HG02678 (cell line): ENCODE data around the gene OVCH2.
"Not testable (repeated sequence)": the region's sequence is repeated elsewhere in the genome, so short reads cannot be mapped to it uniquely, and the experiment has no call there.

Experiments used
- ATAC-seq: cut with Tn5 transposase; IDR thresholded peaks from one replicate; pipeline ENCODE4 v1.9.1; 2021; ENCODE audit warnings: mild to moderate bottlenecking, moderate library complexity; ENCODE audit not compliant: unreplicated experiment

Gene OVCH2

DNA sequence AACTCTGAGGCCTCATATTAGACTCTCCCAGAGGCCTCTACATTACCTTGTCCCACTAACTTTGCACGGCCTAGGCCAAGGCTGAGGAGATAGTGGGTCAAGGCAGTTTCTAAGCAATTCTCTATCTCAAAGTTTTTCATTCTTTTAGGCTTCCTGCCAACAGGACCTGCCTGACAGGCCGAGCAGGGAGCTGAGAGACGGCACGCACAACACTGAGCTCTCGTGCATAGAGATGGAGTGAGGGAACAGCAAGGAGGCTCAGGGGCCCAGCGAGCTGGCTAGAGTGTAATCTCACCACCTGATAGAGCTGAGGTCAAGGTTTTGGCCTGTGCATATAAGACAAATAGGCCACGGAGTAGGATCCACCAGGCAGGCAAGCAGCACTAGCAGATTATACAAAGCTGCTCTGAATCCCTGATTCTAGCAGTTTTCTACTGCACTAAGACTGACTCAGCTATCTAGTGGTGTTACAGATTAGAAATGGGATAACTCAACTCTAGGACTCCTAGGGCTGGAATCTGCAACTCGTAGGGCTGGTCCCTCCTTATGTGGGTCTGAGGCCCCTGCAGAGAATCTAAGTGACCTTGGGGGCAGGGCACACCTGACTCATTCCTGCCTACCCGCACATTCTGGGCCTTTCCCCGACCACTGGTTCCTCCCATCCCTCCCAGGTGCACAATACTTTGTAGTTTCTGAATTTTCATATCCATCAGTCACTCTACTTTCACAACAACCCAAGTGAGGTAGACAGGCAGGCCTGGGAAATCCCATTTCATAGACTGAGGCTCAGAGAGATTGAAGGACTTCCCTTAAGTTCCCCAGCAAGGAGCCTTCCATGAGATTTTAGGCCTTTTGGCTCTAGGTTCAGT lies 34.7 kb downstream of the OVCH2 start:
- peak; percentile 67 for ATAC-seq

DNA sequence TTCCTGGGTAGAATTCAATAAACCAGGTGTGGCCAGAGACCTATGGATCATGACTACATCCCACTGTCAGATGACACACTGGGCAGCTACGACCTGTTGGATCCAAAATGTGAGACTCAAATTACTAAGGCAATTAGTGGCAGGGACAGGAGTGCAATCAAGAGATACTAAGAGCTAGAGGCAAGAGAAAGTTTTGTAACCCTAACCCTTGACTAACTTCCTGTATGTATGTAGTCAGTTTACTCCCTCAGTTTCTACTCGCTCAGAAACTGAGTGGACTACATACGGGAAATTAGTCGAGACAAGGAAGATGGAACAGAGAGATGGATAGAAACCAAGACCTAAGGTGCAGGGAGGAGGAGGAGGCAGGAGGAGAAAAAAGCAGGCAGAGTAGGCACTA lies 35.6 kb downstream of the OVCH2 start:
- no peak for ATAC-seq

DNA sequence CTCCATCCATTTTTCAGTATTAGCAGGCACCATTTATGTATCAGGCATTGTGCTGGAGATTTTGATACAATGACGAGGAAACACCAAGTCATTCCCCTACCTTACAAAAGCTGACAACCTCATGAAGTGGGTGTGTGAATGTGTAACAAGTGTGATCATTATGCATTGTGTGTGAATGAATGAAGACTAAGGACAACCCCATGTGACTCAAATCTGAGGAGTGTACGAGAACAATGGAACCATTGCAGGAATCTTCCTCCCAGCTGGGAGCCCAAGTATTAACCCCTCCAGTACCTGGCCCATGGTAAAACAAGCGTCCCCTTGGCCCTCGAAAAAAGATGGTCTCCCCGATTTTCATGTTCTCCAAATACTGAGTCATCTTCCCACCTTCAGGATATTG lies 37.4 kb downstream of the OVCH2 start:
- no peak for ATAC-seq

DNA sequence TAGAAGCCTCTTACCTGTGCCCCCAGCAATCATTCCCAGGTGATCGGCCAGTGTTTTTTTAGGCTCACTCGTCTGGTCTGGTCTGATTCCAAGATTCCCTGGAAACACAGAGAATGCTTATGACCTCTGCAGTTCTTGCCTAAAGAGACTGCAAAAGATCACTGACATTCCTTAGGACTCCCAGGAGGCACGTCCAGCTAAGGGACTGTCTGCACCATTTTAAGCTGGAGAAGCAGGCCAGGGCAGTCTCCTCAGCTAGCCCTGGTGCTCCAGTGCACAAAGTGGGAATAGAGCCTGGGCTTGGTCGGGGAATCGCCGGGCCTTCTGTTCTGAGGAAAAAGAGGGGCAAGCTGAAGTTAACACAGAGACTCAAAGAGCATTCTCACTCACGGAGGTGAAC lies 37.8 kb downstream of the OVCH2 start:
- ATAC-seq, result no peak

DNA sequence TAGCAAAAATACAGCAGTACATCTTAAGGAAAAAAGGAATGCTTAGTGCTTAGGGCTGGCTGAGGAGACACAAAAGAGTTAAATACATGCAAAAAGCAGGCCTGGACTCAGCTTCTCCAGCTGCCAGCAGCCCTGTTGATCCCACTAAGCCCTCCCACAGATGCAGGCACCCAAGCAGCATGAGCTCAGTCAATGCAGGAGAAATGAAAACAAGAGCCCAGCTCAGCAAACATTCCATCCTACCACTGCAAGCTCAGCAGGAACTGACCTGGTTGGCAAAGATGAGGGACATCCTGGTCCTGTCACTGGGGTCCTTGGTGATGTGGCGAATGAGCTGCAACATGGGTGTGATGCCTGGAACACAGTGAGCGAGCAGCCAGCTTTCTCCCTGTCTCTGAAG lies 38.8 kb downstream of the OVCH2 start:
- no peak for ATAC-seq

DNA sequence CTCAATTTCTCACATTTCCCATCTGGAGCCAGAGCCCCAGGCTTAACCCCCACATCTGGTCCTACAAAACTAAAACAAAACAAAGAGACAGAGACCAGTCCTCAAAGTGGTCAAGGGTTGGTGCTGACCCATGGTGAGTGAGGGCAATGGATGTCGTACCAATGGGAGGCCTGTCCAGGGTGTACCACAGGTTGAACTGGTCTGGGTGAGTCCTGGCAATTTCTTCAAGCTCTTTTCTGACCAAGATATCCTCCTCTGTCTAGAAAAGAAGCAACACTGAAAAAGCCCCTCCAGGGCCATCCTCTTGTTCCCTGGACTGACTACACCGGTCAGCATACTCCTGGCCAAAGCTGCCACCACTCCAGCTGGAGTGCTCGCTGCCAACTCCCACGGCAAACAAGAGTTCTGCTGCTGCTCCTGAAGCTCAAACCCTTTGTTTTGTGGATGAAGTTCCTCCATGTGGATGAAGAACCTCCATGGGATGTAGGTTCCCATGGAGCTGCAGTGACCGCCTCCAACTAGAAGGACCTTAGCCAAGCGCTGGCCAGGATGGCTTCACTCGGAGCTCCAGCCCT lies 39.9 kb downstream of the OVCH2 start:
- ATAC-seq, result no peak

DNA sequence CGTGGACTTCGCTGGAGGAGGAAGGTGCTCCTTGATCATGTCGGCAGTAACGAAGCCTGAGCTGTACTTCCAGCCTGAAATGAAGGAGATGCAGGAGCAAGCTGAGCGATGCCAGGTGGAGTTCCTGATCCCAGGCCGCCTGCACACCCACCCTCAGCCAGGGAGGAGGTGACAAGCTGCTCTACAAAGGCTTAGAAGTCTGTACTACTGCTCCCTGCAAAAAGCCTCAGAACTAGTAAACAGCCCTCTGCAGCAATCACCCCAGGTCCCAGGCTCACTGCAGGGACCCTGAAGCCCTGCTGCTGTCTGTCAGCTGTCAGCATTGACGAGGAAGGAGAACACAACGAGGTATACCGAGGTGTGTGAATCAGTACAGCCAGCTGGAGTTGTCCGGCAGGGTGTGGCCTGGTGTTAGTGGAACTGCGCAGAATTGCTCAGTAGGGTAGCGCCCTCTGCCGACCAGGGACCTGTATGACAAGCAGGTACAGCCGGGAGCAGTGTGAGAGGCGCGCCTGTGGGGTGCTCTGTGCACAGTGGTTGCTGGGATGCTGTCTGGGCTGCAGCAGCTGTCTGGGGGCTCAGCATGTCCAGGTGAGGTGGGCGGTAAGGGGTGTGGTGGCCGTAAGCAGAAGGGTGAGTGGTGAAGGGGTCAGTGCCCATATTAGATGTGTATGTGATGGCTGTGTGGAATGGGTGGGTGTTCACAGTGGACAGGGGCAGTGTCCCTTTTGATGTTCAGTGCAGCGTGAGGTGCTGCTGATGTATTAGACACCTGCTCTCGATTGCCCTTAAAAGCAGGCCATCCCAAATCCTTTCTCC lies 40.6 kb downstream of the OVCH2 start:
- ATAC-seq, result peak; percentile 98

DNA sequence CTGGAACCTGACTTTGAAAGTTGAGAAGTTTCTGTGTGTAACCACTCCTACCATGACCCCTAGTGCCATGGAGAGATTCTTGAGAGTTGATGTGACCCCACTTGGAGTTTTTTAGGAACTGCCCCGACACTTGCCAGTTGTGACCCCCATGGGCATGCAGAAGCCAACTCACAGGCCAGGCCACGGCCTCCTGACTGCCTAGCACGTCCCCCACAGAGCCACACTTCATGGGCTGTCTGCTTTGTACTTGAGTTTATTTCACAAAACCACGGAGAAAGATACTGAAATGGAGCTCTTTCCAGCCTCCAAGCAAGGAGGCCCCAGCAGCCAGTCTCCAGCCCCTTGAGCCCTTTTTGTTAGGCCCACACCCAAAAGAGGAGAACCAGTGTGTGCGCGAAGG lies 41.4 kb downstream of the OVCH2 start:
- ATAC-seq, result no peak

DNA sequence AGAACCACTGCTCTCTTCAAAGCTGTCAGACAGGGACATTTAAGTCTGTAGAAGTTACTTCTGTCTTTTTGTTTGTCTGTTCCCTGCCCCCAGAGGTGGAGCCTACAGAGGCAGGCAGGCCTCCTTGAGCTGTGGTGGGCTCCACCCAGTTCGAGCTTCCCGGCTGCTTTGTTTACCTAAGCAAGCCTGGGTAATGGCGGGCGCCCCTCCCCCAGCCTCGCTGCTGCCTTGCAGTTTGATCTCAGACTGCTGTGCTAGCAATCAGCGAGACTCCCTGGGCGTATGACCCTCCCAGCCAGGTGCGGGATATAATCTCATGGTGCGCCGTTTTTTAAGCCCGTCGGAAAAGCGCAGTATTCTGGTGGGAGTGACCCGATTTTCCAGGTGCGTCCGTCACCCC lies 42.7 kb downstream of the OVCH2 start:
- not testable (repeated sequence) for ATAC-seq

DNA sequence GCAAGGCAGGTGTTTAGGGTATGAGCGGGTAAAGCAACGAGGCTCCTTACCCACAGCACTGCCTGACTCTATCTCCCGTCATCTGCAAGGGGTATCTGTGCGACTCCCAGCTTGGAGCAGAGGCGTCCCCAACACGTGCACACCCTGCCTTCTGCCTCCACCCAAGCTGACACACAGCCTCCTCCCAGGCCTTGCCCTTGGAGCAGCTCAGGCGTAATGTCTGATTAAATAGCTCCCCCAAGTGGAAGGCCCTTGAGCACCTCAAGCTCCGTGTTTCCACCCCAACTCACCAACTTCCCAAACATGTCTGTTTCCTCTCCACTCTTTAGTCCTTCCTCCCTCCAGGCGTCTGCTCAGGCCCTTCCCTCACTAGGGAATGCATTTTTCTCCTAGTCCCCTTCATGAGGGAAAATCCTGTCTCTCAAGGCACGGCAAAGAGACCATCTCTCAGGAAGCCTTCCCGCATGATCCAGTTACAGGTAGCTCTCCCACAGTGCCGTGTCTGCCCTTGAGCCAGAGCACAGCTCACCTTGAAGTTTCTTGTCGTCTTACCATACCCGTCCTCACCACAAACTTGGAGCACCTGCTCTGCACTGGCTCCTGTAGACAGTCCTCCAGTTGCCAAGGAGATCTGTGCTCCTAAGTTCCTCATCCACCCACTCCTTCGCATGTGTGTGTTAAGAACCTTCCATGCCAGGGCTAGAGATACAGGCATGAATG lies 48.8 kb downstream of the OVCH2 start:
- ATAC-seq, result no peak

DNA sequence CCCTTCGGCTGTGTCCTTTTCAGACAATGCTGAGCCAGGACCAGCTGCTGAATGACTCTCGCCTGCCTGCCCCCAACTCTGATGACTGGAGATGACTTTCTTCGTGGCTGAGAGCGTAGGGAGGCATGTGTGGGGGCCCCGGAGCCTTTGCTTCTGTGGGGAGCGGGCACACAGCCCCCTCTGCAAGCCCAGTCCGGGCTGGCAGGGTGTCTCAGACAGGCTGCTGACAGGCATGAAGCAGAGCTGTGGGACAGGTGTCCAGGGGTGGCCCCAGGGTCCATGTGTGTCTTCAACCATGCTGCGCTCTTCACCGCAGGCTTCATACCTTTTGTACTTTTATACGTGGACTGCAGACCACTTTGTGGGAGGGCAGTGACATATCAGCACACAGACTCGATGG lies 49.6 kb downstream of the OVCH2 start:
- no peak for ATAC-seq

DNA sequence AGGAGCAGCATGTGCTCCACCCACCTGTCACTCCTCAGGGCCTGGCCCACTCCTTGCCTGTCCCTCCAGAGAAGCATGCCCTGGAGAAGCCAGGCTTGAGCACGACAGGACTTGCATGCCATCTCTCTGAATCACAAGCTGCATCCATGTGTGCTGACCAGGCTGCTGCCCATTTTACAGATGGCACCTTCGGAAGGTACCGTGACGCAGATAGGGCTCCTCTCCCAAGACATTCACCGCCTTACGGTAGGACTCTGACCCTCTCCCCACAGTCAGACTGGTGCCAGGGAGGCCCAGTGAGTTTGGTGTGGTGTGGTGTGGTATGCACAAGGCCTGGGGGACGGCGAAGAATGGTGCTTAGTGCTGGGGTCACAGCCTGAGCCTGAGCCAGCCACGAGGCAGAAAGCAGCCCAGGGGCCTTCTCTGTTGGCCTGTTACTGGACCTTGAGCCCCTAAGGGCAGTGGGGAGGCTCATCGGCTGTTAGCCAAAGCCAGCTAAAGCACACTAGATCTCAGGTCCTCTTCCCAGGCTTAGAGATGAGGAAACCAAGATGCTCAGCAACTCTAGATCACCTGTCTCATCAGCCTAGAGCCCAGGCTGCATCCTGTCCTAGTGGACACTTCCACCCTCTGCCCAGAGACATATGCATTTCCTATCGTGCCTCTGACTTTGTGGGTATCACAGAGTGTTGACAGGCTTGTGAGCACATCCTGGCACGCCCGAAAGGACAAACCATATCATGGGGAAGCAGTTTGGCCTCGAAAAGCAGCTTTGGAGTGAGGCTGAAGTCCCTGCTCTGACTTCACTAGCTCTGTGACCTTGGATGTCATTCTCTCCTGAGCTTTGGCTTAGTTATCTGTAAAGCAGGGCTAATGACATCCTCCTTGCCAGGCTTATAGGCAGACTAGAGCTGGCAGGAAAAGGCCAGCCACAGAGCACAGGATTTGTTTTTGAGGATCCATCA lies 50.7 kb downstream of the OVCH2 start:
- no peak for ATAC-seq

DNA sequence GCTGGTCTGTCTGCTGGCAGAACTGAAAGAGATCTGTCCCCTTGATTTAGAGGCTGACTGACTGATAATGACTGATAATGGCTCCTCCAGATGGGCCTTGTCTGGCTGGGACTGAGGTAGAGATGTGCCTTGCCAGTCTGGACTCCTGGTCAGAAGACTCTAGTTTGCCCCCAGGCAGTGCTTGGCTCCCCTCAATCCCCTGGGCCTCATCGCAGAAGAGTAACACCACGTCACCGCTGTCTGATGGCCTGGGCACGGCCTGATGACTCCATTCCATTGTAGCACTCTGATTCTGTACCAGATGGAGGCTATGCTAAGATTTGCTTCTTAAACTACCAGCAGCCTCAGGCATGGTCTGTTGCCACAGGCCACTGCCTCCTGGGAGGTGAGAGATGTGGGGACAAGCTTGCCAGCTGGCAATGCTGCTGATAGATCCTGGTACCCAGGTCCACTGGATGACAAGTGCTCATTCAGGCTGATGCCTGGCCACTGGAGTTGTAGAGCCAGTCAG lies 52.0 kb downstream of the OVCH2 start:
- ATAC-seq, result no peak

DNA sequence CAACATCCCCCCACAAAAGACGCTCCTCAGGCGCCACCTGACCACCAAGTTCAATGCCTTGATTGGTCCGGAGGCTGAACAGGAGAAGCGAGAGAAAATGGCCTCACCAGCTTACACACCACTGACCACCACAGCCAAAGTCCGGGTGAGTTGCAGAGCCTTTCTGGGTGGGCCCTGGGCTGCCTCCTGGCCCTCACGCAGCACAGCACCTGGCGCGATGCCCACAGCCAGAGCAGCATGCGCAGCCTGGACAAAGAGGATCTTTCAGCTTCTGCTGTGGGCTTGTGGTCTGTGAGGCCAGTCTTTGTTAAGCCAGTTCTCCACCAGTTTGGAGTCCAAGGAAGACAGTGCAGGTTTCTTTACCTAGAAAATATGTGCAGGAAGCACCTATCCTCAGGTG lies 54.6 kb downstream of the OVCH2 start:
- ATAC-seq, result no peak

DNA sequence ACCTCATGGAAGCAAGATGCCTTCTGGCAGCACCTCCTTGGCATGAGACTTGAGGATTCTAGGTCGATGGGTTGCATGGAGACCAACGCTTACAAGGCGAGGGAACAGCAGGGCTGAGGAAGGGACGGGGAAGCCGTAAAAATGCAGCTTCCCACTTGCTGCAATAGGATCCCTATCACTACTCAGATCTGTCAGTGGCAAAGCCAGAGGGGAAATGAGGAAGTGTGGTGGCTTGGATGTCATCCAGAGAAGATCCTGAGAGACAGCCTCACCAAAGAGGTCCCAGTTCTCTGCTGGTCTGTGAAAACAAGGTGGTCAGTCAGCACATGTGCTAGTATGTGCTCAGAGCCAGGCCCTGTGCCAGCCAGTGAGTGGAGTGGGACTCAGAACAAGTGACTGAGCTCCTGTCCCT lies 55.1 kb downstream of the OVCH2 start:
- ATAC-seq, result no peak

DNA sequence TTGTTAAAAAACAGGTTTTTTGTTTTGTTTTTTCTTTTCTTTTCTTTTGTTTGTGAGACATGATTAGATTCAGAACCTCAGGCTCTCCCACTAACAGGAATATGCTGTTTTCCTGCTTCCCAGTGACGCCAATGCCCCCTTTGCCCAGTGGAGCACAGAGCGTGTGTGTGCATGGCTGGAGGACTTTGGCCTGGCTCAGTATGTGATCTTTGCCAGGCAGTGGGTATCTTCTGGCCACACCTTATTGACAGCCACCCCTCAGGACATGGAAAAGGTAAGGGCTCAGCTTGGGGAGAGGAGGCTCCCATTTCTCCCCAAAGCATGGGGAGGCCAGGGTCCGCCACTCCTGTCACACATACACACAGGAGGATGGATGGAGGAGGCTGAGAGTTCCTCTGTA lies 58.0 kb downstream of the OVCH2 start:
- ATAC-seq, result no peak

DNA sequence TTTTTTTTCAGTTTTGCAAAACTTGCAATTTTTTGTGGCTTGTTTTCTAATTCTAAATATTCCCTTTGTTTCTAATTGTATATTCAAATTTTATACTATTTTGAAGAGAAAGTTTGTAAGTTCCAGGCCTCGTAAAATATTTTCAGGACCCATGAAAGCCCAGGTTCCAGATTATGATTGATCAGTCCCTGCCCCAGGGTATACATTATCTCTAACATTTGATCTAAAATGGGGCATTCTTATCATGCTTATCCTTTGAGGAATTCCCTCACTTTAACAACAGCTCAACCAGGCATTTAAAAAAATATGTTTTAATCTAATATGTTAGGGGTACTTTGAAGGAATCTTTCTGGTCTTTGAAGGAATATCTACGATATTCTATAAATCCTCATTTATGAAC lies 59.4 kb downstream of the OVCH2 start:
- no peak for ATAC-seq

DNA sequence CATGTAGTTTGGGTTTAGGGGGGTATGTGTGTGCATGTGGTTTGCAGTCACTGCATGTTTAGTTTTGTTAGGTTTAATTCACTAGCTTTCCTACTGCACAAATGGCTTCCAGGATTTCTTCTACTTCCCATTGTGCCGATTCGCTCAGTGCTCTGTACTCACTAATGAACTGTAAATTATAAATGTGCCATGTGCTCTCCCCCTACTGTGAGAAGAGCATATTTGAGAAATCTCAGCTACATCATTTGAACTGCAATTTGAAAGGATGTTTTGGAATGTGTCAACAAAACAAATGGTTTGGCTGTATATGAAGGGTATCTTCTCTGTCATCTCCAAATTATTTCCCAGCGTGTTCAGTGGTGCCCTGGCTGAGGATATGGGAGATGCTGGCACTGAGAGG lies 61.1 kb downstream of the OVCH2 start:
- ATAC-seq, result no peak

DNA sequence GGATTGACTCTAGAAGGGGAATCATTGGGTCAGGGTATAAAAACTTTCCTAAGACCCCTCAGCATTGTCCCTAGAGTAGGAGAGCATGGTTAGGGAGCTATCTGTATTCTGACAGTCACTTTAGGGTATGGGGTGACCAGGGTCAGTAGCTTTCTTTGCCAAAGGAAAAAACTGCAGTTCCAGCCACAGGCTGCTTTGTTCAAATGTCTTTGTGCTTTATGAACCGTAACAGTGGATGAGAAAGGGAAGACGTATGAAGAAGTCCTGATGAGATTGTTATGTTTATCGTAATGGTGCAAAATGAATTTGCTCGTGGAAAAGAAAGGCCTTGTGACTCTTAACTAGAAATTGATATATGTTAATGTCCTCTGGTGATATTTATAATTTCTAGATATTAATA lies 63.0 kb downstream of the OVCH2 start:
- ATAC-seq, result no peak

DNA sequence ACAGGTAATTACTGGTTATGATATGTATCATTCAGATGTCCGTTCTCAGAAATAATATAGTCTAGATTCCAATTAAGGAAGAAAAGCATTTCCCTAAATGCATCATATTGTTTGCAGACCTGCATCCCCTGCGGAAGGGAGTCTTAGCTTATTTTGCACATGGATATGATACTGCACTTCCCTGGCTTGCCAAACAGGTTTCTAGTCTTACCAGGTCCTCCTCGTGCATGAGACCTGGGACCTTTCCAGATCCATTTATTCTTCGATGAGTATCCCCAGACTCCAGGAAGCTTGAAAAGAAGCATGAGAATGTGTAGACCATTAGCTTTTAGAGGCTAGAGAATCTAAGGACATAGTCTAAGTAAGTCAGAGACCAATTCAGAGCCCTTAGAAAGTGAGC lies 63.5 kb downstream of the OVCH2 start:
- no peak for ATAC-seq
